DND-41 (cell line): ENCODE results near the gene UIMC1.

Experiments used
- CTCF ChIP-seq: IDR thresholded peaks from 2 replicates; pipeline ENCODE4 v1.5.1; 2012; ENCODE audit warnings: borderline replicate concordance, low read length, moderate library complexity, mild to moderate bottlenecking; ENCODE audit not compliant: poor library complexity, severe bottlenecking; ENCODE audit errors: extremely low read depth
- EZH2 ChIP-seq: IDR thresholded peaks from 3 replicates; pipeline ENCODE4 v1.6.1; 2012; ENCODE audit warnings: borderline replicate concordance, low read depth, mild to moderate bottlenecking, moderate library complexity, low read length, inconsistent platforms; ENCODE audit not compliant: severe bottlenecking

- TF ChIP-seq CTCF (no peak), EZH2 (no peak)
These were observed 122.6 kb downstream of the UIMC1 start for GRCh38 chr5:176883700-176884570.
